ENCODE data around the gene CDH8.

Gene CDH8

DNA sequence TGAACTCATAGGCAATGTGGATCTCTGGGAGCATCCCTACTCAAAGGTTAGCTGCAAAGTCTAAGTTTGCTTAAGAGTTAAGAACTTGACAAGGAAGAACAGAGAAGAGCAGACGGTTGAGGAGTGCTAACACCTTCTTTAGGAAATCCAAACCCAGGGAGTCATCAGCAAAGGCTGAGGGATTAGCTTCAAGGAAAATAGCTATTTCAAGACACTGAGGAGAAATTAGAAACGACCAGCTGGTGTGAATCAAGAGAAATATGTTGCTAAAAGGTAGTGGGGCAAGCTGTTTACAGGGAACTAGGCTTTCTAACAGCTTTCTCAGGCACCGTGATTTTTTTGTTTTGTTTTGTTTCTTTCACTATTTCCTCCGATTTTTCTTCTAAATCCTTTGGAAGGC, 90.7 kb downstream of the CDH8 start:
- Histone ChIP-seq H4K20me1 (ENCODE audit: insufficient read depth, low read length) (no peaks in the 10 kb centered on the region), H3K36me3 (replicated peaks; ENCODE audit: insufficient read depth, low read length) (no peaks in the 10 kb centered on the region), H3F3A (ENCODE audit: insufficient read depth, low read length) (no peaks in the 10 kb centered on the region), H3K9me2 (replicated peaks; ENCODE audit: insufficient read depth, low read length) (no peaks in the 10 kb centered on the region), H3K9ac (ENCODE audit: low read length) (no peak overlapping the region), H3K27ac (ENCODE audit: low read length) (no peak overlapping the region), H3K27me3 (replicated peaks; ENCODE audit: insufficient read depth, low read length) (no peaks in the 10 kb centered on the region), H3K79me2 (ENCODE audit: low read length) (no peaks in the 10 kb centered on the region), H3K9me3 (replicated peaks; ENCODE audit: insufficient read depth, low read length) (no peaks in the 10 kb centered on the region), H3K4me2 (ENCODE audit: low read depth, low read length) (no peak overlapping the region), H3K4me3 (ENCODE audit: low read length) (no peak overlapping the region), H3K4me1 (ENCODE audit: low read length) (no peaks in the 10 kb centered on the region), H2AFZ (ENCODE audit: low read length) (no peak overlapping the region)
- TF ChIP-seq, protein P1, sequence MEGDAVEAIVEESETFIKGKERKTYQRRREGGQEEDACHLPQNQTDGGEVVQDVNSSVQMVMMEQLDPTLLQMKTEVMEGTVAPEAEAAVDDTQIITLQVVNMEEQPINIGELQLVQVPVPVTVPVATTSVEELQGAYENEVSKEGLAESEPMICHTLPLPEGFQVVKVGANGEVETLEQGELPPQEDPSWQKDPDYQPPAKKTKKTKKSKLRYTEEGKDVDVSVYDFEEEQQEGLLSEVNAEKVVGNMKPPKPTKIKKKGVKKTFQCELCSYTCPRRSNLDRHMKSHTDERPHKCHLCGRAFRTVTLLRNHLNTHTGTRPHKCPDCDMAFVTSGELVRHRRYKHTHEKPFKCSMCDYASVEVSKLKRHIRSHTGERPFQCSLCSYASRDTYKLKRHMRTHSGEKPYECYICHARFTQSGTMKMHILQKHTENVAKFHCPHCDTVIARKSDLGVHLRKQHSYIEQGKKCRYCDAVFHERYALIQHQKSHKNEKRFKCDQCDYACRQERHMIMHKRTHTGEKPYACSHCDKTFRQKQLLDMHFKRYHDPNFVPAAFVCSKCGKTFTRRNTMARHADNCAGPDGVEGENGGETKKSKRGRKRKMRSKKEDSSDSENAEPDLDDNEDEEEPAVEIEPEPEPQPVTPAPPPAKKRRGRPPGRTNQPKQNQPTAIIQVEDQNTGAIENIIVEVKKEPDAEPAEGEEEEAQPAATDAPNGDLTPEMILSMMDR (IDR thresholded peaks at IDR 0.05; ENCODE audit: low read length): no peak
- TF ChIP-seq EZH2phosphoT487 (IDR thresholded peaks at IDR 0.05; ENCODE audit: low read length) (no peak), EZH2 (optimal IDR thresholded peaks at IDR 0.05; ENCODE audit: low read depth, low read length) (no peak)
- DNase-seq: no peak

DNA sequence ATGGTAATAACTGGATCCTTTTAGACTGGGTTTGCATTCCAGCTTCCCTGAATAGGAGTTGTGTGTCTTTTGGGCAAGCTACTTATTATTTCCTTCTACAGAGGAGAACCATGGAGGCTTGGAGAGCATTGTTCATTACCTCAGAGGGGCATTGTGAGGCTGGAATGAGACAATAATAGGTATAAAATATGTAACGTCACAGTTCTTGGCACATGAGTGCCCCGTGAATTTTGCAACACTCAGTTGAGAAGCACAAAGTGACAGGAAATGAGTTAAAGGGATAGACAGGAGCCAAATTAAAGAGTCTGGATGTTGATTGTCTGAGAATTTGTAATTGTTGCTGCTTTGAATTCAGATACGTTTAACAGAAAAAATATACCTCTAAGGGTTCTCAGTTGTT, 92.2 kb downstream of the CDH8 start:
- Histone ChIP-seq H3K36me3 (replicated peaks; ENCODE audit: insufficient read depth, low read length) (no peaks in the 10 kb centered on the region), H3K9ac (ENCODE audit: low read length) (no peak overlapping the region), H3K4me2 (ENCODE audit: low read depth, low read length) (no peak overlapping the region), H4K20me1 (ENCODE audit: insufficient read depth, low read length) (no peaks in the 10 kb centered on the region), H3F3A (ENCODE audit: insufficient read depth, low read length) (no peaks in the 10 kb centered on the region), H3K27ac (ENCODE audit: low read length) (no peak overlapping the region), H3K4me1 (ENCODE audit: low read length) (no peaks in the 10 kb centered on the region), H3K9me3 (replicated peaks; ENCODE audit: insufficient read depth, low read length) (no peaks in the 10 kb centered on the region), H2AFZ (ENCODE audit: low read length) (no peak overlapping the region), H3K27me3 (replicated peaks; ENCODE audit: insufficient read depth, low read length) (no peaks in the 10 kb centered on the region), H3K9me2 (replicated peaks; ENCODE audit: insufficient read depth, low read length) (no peaks in the 10 kb centered on the region), H3K4me3 (ENCODE audit: low read length) (no peak overlapping the region), H3K79me2 (ENCODE audit: low read length) (no peaks in the 10 kb centered on the region)
- no peak for TF ChIP-seq EZH2 (optimal IDR thresholded peaks at IDR 0.05; ENCODE audit: low read depth, low read length)
- no peak for DNase-seq

DNA sequence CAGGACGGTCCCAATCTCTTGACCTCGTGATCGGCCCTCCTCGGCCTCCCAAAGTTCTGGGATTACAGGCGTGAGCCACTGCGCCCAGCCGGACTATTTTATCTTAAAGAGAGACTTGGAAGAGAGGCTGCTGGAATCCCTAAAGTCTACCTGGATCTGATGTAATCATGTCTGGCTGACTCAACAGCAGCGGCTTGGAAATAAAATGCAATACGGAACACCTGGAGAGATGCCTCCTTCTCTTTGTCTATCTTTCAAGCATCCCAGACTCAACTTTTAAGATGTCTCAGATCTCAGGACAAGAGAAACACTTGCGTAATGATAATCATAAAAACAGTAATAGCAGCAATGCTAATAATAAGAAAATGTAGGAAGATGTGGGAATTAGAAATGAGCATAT, 95.6 kb downstream of the CDH8 start:
- H3K27ac ChIP-seq (ENCODE audit: low read length): no peak overlapping the region
- H3K9me3 ChIP-seq (replicated peaks; ENCODE audit: insufficient read depth, low read length): no peaks in the 10 kb centered on the region
- H3K36me3 ChIP-seq (replicated peaks; ENCODE audit: insufficient read depth, low read length): no peaks in the 10 kb centered on the region
- no peaks in the 10 kb centered on the region for H3K79me2 ChIP-seq (ENCODE audit: low read length)
- TF ChIP-seq, protein P1 (IDR thresholded peaks at IDR 0.05; ENCODE audit: low read length): no peak
- TF ChIP-seq EZH2 (optimal IDR thresholded peaks at IDR 0.05; ENCODE audit: low read depth, low read length): no peak
- TF ChIP-seq EZH2phosphoT487 (IDR thresholded peaks at IDR 0.05; ENCODE audit: low read length): no peak
- no peak for DNase-seq
- H3K9me2 ChIP-seq (replicated peaks; ENCODE audit: insufficient read depth, low read length): no peaks in the 10 kb centered on the region
- H3F3A ChIP-seq (ENCODE audit: insufficient read depth, low read length): no peaks in the 10 kb centered on the region
- no peaks in the 10 kb centered on the region for H3K4me1 ChIP-seq (ENCODE audit: low read length)
- no peak overlapping the region for H3K4me3 ChIP-seq (ENCODE audit: low read length)
- no peaks in the 10 kb centered on the region for H3K27me3 ChIP-seq (replicated peaks; ENCODE audit: insufficient read depth, low read length)
- H4K20me1 ChIP-seq (ENCODE audit: insufficient read depth, low read length): no peaks in the 10 kb centered on the region
- no peak overlapping the region for H3K4me2 ChIP-seq (ENCODE audit: low read depth, low read length)
- no peak overlapping the region for H3K9ac ChIP-seq (ENCODE audit: low read length)
- no peak overlapping the region for H2AFZ ChIP-seq (ENCODE audit: low read length)

DNA sequence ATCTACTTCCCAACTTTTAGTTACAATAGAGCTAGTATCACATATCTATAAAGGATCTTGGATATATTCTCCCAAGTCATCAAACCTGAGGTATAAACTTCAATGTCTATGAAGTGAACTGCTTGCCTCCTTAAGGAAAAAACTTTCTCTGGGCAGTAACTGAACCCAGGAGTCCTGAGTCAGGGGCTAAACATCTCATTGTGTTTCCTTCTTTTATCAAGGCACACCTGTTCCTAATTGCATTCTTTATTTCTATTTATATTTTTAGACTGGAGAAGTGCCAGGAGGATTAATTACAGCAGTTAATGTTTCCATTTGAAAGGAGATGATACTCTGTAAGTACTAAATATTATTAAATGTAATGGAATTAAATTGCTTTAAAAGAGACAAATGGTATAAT, 98.6 kb downstream of the CDH8 start:
- DNase-seq: no peak

More for the DNA sequence above, 98.6 kb downstream of the CDH8 start:
- TF ChIP-seq EZH2phosphoT487 (IDR thresholded peaks at IDR 0.05; ENCODE audit: low read length) (no peak), EZH2 (optimal IDR thresholded peaks at IDR 0.05; ENCODE audit: low read depth, low read length) (no peak)
- TF ChIP-seq, protein P1 (IDR thresholded peaks at IDR 0.05; ENCODE audit: low read length): no peak
- Histone ChIP-seq H4K20me1 (ENCODE audit: insufficient read depth, low read length) (no peaks in the 10 kb centered on the region), H3K9me2 (replicated peaks; ENCODE audit: insufficient read depth, low read length) (no peaks in the 10 kb centered on the region), H3K27ac (ENCODE audit: low read length) (no peak overlapping the region), H3K79me2 (ENCODE audit: low read length) (no peaks in the 10 kb centered on the region), H3K36me3 (replicated peaks; ENCODE audit: insufficient read depth, low read length) (no peaks in the 10 kb centered on the region), H3K4me2 (ENCODE audit: low read depth, low read length) (no peak overlapping the region), H3F3A (ENCODE audit: insufficient read depth, low read length) (no peaks in the 10 kb centered on the region), H3K4me3 (ENCODE audit: low read length) (no peak overlapping the region), H3K27me3 (replicated peaks; ENCODE audit: insufficient read depth, low read length) (no peaks in the 10 kb centered on the region), H2AFZ (ENCODE audit: low read length) (no peak overlapping the region), H3K4me1 (ENCODE audit: low read length) (no peaks in the 10 kb centered on the region), H3K9me3 (replicated peaks; ENCODE audit: insufficient read depth, low read length) (no peaks in the 10 kb centered on the region), H3K9ac (ENCODE audit: low read length) (no peak overlapping the region)
